HL-60 (cell line): Measurements from ENCODE around the gene GORASP2.

Source experiments
- DNase-seq, 2 experiments: peaks; one replicate each; pipeline ENCODE4 v3.0.0-alpha.2; 2010 to 2020; ENCODE audit warnings: low read depth in 1 of 2, low spot score in 1 of 2
- H3K27ac ChIP-seq: fragments of 250-450 bp; sonication (Bioruptor Pico); replicated peaks from 2 replicates; pipeline ENCODE4 v1.5.1; 2020; ENCODE audit warnings: mild to moderate bottlenecking, moderate library complexity
- H3K27me3 ChIP-seq: fragments of 250-450 bp; sonication (Bioruptor Pico); 2 replicates; pipeline ENCODE4 v1.5.1; 2021; ENCODE audit warnings: mild to moderate bottlenecking, moderate library complexity; ENCODE audit not compliant: insufficient read depth, poor library complexity, severe bottlenecking
- H3K4me3 ChIP-seq: replicated peaks from 2 replicates; pipeline ENCODE4 v1.5.1; 2011; ENCODE audit warnings: mild to moderate bottlenecking, control low read depth, low read length; ENCODE audit not compliant: insufficient read depth
- GABPA ChIP-seq: IDR thresholded peaks from 2 replicates; pipeline ENCODE4 v1.6.1; 2012; ENCODE audit warnings: low read depth
- POLR2AphosphoS5 ChIP-seq: IDR thresholded peaks from 2 replicates; pipeline ENCODE4 v1.6.1; 2012; ENCODE audit warnings: low read depth
- SPI1 ChIP-seq: IDR thresholded peaks from 2 replicates; pipeline ENCODE4 v1.6.1; 2012; ENCODE audit warnings: low read depth, mild to moderate bottlenecking, borderline replicate concordance
- TF ChIP-seq, protein P1 (sequence below): IDR thresholded peaks from one replicate; pipeline ENCODE4 v1.5.1; 2011; ENCODE audit warnings: low read length, control low read depth, inconsistent platforms; ENCODE audit not compliant: insufficient read depth
- TF ChIP-seq, protein P2 (sequence below): IDR thresholded peaks from 2 replicates; pipeline ENCODE4 v1.6.1; 2012; ENCODE audit warnings: low read depth; ENCODE audit not compliant: insufficient replicate concordance

GORASP2 gene

DNA sequence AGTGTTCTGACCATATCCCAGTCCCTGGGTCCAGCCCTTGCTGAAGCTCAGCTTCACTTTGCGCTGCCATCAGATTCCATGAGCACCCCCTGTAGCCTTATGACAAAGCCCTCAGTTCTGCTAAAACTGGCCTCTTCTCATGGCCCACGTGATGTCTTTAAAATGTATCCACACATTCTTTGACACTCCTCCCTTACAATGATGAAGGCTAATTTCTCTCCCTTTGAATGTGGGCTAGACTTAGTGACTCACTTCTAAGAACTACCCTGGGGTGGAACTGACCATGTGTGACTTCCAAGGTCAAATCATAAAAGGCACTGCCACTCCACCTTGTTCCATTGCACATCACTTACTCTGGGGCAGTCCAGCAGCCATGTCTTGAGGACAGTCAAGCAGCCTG, 45.4 kb upstream of the GORASP2 start:
- Histone ChIP-seq H3K4me3 (no peak overlapping the region), H3K27me3 (no peaks in the 10 kb centered on the region), H3K27ac (no peak overlapping the region)
- TF ChIP-seq POLR2AphosphoS5 (no peak), GABPA (no peak), SPI1 (no peak)
- TF ChIP-seq, protein P1, sequence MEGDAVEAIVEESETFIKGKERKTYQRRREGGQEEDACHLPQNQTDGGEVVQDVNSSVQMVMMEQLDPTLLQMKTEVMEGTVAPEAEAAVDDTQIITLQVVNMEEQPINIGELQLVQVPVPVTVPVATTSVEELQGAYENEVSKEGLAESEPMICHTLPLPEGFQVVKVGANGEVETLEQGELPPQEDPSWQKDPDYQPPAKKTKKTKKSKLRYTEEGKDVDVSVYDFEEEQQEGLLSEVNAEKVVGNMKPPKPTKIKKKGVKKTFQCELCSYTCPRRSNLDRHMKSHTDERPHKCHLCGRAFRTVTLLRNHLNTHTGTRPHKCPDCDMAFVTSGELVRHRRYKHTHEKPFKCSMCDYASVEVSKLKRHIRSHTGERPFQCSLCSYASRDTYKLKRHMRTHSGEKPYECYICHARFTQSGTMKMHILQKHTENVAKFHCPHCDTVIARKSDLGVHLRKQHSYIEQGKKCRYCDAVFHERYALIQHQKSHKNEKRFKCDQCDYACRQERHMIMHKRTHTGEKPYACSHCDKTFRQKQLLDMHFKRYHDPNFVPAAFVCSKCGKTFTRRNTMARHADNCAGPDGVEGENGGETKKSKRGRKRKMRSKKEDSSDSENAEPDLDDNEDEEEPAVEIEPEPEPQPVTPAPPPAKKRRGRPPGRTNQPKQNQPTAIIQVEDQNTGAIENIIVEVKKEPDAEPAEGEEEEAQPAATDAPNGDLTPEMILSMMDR, result no peak
- TF ChIP-seq, protein P2, sequence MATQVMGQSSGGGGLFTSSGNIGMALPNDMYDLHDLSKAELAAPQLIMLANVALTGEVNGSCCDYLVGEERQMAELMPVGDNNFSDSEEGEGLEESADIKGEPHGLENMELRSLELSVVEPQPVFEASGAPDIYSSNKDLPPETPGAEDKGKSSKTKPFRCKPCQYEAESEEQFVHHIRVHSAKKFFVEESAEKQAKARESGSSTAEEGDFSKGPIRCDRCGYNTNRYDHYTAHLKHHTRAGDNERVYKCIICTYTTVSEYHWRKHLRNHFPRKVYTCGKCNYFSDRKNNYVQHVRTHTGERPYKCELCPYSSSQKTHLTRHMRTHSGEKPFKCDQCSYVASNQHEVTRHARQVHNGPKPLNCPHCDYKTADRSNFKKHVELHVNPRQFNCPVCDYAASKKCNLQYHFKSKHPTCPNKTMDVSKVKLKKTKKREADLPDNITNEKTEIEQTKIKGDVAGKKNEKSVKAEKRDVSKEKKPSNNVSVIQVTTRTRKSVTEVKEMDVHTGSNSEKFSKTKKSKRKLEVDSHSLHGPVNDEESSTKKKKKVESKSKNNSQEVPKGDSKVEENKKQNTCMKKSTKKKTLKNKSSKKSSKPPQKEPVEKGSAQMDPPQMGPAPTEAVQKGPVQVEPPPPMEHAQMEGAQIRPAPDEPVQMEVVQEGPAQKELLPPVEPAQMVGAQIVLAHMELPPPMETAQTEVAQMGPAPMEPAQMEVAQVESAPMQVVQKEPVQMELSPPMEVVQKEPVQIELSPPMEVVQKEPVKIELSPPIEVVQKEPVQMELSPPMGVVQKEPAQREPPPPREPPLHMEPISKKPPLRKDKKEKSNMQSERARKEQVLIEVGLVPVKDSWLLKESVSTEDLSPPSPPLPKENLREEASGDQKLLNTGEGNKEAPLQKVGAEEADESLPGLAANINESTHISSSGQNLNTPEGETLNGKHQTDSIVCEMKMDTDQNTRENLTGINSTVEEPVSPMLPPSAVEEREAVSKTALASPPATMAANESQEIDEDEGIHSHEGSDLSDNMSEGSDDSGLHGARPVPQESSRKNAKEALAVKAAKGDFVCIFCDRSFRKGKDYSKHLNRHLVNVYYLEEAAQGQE, result no peak
- DNase-seq, result no peak

DNA sequence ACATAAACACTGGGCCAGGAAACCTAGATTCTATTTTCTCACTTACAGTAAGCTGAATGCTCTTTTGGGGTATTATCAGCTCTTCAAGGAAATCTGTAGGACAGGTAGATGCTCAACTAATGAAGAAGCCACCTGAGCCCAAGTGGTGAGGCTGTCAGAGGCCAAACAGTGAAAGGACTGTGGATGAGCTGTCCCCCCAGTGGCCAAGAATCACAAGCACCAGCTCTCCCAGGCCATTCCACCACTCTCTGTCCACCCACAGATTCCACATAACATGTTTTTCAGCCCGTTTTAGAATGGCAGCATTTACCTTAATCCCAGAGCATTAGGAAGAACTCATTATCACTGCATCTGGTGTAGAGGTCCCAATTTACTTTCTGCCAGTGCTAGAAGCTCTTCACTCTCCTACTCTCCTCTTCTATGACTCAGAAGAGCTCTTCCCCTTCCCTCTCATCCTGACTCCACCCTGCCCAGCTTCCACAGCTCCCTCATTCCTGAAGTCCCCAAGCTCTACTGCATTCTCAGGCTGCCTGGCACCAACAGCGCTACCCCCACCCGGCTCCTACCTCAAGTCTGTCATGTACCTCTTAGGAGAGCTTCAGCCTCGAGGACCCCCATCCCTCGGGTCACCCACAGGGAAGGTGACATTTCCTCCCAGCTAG, 43.8 kb upstream of the GORASP2 start:
- TF ChIP-seq SPI1 (no peak), GABPA (no peak), POLR2AphosphoS5 (no peak)
- TF ChIP-seq, protein P1, result no peak
- TF ChIP-seq, protein P2, result no peak
- DNase-seq, result no peak
- Histone ChIP-seq H3K4me3 (no peak overlapping the region), H3K27me3 (no peaks in the 10 kb centered on the region), H3K27ac (no peak overlapping the region)

DNA sequence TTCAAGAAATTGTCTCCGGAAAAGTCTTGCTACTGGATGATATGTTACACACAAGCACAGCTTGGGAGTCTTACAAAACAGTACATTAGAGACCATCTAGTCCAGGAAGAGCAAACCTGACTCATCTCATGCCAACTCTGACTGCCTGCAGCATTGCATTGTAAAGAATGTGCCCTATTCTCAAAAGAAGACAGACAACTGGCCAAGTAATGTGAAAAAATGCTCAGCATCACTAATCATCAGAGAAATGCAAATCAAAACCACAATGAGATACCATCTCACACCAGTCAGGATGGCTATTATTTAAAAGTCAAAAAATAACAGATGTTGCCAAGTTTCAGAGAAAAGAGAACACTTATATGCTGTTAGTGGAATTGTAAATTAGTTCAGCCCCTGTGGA, 42.7 kb upstream of the GORASP2 start:
- no peak for DNase-seq
- Histone ChIP-seq H3K27me3 (no peaks in the 10 kb centered on the region), H3K27ac (no peak overlapping the region), H3K4me3 (no peak overlapping the region)
- TF ChIP-seq GABPA (no peak), SPI1 (no peak)

DNA sequence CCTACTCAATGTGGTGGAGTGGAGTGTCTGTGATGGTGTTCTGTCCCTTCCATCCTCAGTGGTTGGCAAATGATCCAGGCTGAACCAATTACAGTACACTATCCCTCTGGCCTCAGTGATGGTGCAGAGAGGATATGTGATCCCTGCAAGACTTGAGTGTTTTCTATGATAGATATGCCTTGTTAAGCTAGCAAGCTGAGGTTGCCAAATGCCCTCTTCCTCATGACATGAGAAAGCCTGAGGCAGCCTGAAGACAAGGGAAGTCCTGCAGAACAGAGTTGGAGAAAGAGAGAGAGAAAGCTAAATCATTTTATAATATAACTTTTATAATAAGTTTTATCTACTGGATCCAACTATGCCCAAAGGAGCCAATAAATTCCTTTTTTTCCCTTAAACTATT, 41.6 kb upstream of the GORASP2 start:
- H3K4me3 ChIP-seq, result no peak overlapping the region
- H3K27ac ChIP-seq, result no peak overlapping the region
- H3K27me3 ChIP-seq, result no peaks in the 10 kb centered on the region
- TF ChIP-seq, protein P2, result no peak
- TF ChIP-seq, protein P1, result no peak
- TF ChIP-seq POLR2AphosphoS5, result no peak
- no peak for TF ChIP-seq GABPA
- TF ChIP-seq SPI1, result no peak
- DNase-seq, result no peak
